SIG-M5 treated with dmso at 0.1 percent for 504 hours (cell line): ENCODE measurements around the gene LAMA3.

ENCODE experiments used
- DNase-seq: peaks from one replicate; lab custom pipeline; 2025; ENCODE audit not compliant: unreplicated experiment; lab: John Stamatoyannopoulos, UW

The LAMA3 gene

GRCh38 chr18:23875966-23876895 lies 187.0 kb downstream of the LAMA3 start:
- DNase-seq, result no peak

DNA sequence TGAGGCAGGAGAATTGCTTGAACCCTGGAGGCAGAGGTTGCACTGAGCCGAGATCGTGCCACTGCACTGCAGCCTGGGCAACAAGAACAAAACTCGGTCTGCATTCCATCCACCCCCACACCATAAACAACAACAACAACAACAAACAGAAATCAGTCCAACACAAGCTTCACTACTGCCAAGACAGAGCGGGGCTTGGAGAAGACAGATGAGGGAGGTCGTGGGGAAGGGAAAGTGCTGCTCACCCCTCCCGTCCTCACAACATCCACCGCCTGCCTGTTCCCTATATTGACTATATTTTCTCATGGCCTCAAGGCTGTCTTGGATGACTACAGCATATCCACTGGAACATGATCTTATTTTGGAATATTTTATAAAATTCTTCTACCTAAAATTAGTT lies 187.7 kb downstream of the LAMA3 start:
- DNase-seq, result no peak

DNA sequence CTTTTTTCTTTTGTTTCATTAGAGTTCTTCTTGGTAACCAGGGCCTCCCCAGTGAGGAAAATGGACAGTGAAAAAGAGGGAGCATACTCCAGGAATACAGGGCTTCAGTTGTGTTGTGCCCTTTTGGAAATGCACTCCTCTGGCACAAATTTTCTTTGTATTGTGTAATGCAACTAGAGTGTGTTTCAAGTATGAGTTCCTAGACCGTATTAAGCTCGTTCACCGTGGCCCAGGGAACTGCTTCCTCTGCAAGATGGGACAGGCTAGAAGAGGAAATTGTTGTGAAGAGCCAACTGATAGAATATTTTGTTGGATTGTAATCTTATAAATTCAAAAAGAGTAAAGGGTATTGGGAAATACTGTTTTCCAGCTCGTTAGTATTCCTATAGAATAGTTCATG lies 188.1 kb downstream of the LAMA3 start:
- no peak for DNase-seq

DNA sequence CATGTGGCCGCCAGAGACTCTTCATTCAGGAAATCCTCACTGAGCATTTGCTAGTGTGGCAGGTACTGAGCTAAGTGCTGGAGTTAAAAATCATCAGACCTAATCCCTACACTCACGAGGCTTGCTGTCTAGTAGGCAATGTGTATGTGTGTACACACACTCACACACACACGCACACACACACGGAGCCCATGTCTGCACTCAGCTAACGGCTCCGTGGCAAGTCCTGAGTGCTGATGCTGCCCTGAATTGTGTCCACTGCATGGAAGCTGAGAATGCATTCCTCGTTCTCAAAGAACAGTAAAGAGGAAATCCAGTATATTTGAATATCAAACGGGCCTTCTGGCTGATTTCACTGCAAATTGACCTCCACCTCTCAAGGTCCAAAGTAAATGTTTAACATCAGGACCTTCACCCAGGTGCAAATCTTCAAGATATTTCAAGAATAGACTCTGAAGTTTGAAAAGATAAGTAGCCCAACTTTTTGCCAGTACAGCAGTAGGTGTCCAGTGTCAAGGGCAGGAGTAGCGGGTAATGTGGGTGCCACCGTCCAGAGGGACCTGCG lies 189.2 kb downstream of the LAMA3 start:
- no peak for DNase-seq

DNA sequence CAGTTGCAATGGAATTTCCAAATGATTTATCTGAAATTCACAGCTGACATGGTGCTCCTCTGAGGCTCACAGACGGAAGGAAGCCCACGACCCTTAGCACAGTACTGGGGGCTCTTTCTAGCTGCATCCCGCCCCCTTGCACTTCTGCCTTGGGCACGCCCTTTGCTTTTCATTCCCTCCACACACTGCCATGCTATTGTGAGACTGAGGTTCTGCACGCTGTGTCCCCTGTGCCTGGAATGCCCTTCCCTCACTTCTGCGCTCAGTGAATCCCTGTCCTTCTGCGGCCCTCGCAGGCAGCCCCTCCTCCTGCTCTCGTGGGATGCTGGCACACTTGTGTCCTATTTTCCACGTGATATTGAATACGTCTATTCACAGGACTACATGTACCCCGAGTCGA lies 189.9 kb downstream of the LAMA3 start:
- DNase-seq, result no peak

DNA sequence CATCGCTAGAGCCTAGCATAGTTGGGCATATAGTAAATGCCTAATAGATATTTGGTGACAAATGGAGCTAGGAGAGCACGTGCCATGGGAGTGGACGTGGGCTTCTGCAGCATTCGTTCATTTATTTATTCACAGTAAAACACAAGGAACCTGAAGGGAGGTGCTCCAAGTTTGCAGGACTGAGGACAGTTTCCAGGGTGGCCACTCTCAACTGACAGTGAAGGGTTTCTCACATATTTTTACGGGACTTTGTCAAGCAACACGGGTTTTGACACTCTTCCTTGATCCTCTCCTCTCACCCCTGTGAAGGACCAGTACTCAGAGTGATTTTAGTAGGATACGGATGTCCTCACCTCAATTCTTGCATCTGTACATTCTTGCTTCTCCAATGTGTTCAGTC lies 190.3 kb downstream of the LAMA3 start:
- DNase-seq, result no peak

DNA sequence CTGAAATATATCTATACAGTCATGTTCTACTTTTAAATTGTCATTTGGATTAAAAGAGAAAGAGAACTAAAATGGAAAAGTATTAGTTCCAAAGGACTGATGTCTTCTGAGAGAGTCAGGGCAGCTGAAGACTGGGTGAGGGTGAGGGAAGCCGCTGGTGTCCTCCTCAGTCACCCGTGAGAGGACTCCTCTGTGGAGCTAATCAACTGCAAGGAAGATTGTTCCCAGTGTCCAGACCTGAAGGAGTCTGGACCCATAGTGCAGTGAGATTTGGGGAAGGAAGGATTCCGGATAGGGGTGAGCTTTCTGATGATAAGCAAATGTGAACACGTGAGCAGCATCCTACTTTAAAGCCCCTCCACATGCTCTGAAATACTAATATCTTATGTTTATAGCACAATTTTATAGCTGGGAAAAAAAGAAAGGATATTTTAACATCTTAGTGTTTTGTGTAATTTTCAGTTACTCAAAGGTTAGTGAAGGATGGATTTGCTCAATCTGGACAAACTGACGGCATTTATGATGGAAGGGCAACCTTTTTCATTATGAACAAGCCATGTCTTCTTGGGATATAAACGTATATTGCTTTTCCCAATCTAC lies 190.8 kb downstream of the LAMA3 start:
- DNase-seq, result no peak

GRCh38 chr18:23880931-23881617 lies 191.8 kb downstream of the LAMA3 start:
- no peak for DNase-seq

DNA sequence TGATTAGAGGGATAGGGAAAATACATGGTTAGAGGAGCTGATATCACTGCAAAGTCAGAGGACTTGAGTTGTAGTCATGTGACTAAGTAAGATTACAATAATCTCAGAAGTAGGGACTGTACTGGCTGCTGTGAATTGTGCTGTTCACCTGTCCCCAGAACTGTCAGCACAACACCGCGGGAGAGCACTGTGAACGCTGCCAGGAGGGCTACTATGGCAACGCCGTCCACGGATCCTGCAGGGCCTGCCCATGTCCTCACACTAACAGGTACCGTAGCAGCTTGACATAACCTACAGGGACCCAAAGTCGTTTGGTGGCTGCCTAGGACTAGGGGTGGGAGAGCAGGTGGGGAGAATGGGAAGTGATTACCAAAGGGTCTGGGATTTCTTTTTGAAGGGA lies 192.5 kb downstream of the LAMA3 start:
- DNase-seq, result no peak

DNA sequence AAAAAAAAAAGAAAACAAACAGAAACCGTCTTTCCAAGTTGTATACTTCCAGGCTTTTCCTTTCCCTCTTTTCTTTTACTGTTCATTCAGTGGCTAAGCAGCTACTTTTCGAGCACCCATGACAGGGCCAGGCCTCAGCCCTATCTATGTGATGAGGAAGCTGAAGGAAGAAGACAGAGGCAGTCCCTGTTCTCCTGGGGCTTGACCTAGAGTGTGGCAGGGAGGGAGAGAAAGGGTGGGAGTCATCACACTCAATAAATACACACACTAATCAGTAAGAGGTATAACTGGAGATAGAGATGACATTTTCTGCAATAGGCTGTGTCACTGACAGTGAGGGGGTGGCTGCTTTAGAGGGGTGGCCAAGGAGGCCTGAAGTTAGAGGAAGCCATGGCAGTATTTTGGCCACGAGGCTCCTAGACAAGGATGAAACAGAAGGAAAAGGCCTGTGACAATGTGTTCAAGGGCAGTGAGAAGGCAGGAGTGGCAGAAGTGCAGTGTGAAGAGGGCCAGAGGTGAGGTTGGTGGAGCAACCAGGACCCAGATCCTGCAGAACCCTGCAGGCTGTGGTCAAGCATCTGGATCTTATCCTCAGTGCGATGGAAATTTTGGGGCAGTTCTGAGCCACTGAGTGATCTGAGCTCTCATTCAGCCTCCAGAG lies 193.5 kb downstream of the LAMA3 start:
- no peak for DNase-seq

DNA sequence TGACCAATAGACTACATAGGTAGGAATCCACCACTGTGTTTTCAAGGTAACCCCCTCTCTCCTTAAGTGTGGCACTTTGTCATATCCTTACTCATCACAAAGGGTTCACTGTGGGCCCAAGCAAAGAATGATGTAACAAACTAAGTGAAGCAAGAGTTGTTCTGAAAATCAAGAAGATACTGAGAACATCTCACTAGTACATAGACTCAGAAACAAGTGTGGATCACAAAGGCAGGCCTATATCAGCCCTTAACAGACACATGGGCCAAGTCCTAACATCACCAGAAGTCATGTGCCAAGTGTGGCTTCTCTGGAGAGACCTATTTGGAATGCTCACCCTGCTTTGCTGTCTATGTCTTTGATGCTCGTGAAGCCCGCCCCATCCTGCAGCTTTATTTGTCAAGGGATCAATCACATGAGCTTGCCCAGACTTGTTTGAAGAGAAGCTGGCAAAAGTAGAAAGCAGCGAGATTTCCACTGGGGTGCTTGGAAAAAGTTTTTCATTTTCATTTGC lies 194.1 kb downstream of the LAMA3 start:
- DNase-seq, result no peak

GRCh38 chr18:23884681-23885375 lies 195.6 kb downstream of the LAMA3 start:
- no peak for DNase-seq

DNA sequence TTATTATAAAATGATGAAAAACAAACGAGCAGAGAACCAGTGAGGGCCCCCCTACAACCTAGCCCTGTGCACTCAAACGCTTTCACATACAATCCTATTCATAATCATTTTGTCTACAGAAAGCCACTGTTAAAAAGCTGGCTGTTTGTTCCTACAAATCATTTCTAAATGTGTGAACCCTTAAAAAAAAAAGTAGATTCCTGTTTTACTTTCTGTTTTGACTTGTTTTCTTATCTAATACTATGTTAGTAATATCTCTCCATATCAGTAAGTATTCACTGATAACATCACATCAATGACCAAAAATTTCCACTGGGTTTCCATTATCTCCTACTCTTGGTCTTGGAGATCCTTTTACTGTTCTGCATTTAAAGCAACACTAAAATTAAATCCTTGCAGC lies 196.5 kb downstream of the LAMA3 start:
- DNase-seq, result no peak

GRCh38 chr18:23887035-23887434 lies 197.8 kb downstream of the LAMA3 start:
- no peak for DNase-seq

GRCh38 chr18:23887493-23887892 lies 198.2 kb downstream of the LAMA3 start:
- no peak for DNase-seq

DNA sequence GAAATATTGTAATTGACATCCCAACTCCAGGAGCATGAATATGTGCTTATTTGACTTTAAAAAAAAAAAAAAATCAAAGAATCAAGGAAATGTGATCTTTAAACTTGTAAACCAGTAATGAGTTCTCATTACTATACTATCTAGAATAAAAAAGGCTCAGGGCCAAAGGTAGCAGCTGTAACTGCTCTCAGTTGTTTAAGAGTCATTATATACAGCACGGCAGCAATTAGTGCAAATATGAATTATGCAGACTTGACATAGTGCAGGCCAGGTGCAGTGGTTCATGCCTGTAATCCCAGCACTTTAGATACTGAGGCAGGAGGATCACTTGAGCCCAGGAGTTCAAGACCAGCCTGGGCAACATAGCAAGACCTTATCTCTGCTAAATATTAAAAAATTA lies 199.6 kb downstream of the LAMA3 start:
- DNase-seq, result no peak

DNA sequence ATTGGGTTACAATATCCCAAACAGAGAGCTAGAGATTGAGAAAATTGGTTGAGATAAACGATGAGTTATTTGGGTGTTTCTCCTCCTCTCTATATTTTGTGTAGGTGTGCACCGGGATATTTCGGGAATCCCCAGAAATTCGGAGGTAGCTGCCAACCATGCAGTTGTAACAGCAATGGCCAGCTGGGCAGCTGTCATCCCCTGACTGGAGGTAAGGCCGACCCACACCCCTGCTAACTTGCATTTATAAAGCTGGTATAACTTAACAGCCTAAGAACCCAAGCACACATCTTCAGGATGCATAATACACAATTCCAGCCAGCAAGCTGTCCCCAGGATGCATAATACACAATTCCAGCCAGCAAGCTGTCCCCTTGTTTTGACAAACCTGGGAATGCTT lies 200.7 kb downstream of the LAMA3 start:
- DNase-seq, result no peak

- DNase-seq, result no peak
These were observed 201.3 kb downstream of the LAMA3 start for GRCh38 chr18:23890589-23890988.

DNA sequence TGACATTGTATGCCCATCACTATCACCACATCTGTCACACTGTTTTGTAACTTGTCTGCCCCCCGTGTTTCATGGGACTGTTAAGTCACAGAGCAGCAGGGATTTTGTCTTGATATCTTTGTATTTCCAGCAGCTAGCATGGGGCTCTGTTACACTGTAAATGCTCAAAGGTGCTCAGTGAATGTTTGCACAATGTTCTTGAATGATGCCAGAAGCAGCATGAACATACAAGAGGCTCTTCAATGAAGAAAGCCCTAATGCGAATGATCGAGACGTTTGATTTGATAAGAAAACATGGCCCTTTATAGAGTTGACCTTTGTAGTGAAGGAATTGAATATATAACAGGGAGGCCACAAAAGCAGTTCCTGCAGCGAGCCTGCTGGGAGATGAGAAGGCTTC lies 204.4 kb downstream of the LAMA3 start:
- DNase-seq, result no peak

DNA sequence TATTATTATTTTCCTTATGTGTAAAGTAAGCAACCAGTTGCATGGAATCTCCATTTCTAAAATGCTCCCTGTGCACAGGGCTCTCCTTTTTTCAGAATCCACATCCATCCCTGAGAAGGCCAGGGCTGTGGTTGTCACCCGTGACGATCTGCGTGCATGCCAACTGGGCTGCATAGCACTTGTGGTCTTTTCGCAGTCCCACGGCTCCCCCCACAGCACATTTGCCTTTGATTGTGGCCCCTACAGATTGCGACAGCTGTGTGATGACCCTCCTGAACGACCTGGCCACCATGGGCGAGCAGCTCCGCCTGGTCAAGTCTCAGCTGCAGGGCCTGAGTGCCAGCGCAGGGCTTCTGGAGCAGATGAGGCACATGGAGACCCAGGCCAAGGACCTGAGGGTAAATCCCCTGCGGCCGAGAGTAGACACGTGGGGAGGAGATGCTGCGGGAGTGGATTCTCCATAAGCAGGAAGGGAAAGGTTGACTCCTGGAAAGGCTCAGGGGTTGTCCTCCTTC lies 205.5 kb downstream of the LAMA3 start:
- no peak for DNase-seq
